CD4-positive, alpha-beta T cell treated with Interleukin-21 for 1 hour (primary cell): ENCODE results near the gene ANKS1B.

Experiments
- DNase-seq: peaks from one replicate; pipeline ENCODE4 v3.0.0-alpha.2; 2020

ANKS1B gene

DNA sequence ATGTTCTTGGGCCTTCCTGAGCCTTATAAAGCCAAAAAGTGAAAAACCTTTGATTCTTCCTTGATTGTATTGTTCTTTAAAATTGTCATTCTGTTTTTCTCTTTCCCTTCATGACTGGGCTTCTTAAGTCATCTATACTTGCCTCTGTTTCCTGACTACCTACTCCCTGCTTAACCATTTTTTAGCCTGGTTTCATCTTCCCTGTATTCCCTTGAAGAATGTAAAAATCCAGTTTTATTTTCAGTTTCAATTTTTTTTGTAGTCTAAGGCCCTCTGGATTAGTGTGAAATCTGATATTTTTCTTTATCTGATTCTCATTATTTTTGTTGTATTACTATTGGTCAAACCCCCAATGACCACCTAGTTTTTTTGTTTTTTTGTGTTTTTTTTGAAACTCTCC is 1293.4 kb downstream of the ANKS1B start:
- DNase-seq = no peak

DNA sequence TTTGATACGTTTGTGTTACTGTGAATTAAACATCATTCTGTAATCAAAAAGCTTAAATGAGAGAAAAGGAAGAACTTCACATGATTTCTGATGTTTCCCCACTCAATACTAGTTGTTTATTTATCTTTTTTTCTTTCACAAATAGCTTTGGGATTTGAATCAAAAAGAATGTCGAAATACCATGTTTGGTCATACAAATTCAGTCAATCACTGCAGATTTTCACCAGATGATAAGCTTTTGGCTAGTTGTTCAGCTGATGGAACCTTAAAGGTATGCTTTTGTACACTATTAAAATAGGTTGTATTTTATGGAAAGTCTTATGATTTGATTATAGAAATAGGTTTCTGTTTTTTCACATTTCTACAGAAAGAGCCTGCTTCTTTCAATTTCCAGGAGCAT is 1298.1 kb downstream of the ANKS1B start:
- DNase-seq = no peak
